GM12864 (cell line): Measurements from ENCODE around the gene STX12.
"Not testable (repeated sequence)": the region's sequence is repeated elsewhere in the genome, so short reads cannot be mapped to it uniquely, and the experiment has no call there.

ENCODE experiments used
- DNase-seq: peaks from one replicate; pipeline ENCODE4 v3.0.0-alpha.2; 2011; ENCODE audit warnings: low read depth
- H3K4me3 ChIP-seq: 2 replicates; pipeline ENCODE4 v1.5.1; 2011; ENCODE audit warnings: mild to moderate bottlenecking, low read depth, low read length, control low read depth
- TF ChIP-seq, protein P1 (sequence below): IDR thresholded peaks from 2 replicates; pipeline ENCODE4 v1.5.1; 2011; ENCODE audit warnings: low read depth, mild to moderate bottlenecking, moderate library complexity, low read length, control low read depth, inconsistent platforms; ENCODE audit errors: missing control alignments

STX12 gene

GRCh38 chr1:27787895-27788294, 14.9 kb downstream of the STX12 start:
- no peak overlapping the region for H3K4me3 ChIP-seq
- TF ChIP-seq, protein P1, sequence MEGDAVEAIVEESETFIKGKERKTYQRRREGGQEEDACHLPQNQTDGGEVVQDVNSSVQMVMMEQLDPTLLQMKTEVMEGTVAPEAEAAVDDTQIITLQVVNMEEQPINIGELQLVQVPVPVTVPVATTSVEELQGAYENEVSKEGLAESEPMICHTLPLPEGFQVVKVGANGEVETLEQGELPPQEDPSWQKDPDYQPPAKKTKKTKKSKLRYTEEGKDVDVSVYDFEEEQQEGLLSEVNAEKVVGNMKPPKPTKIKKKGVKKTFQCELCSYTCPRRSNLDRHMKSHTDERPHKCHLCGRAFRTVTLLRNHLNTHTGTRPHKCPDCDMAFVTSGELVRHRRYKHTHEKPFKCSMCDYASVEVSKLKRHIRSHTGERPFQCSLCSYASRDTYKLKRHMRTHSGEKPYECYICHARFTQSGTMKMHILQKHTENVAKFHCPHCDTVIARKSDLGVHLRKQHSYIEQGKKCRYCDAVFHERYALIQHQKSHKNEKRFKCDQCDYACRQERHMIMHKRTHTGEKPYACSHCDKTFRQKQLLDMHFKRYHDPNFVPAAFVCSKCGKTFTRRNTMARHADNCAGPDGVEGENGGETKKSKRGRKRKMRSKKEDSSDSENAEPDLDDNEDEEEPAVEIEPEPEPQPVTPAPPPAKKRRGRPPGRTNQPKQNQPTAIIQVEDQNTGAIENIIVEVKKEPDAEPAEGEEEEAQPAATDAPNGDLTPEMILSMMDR = no peak
- no peak for DNase-seq

GRCh38 chr1:27789540-27790041, 16.6 kb downstream of the STX12 start:
- TF ChIP-seq, protein P1 = no peak
- no peak for DNase-seq
- no peak overlapping the region for H3K4me3 ChIP-seq

DNA sequence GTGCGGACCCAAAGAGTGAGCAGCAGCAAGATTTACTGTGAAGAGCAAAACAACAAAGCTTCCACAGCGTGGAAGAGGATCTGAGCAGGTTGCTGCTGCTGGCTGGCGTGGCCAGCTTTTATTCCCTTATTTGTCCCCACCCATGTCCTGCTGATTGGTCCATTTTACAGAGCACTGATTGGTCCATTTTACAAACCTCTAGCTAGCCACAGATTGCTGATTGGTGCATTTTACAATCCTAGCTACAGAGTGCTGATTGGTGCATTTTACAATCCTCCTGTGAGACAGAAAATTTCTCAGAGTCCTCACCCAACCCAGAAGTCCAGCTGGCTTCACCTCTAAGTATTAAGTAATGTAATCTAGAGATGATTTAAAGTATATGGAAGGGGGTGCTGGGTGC, 17.3 kb downstream of the STX12 start:
- H3K4me3 ChIP-seq = not testable (repeated sequence)

GRCh38 chr1:27795601-27796000, 22.6 kb downstream of the STX12 start:
- TF ChIP-seq, protein P1 = no peak
- DNase-seq = no peak

More for the DNA sequence above, 17.3 kb downstream of the STX12 start:
- DNase-seq = not testable (repeated sequence)

DNA sequence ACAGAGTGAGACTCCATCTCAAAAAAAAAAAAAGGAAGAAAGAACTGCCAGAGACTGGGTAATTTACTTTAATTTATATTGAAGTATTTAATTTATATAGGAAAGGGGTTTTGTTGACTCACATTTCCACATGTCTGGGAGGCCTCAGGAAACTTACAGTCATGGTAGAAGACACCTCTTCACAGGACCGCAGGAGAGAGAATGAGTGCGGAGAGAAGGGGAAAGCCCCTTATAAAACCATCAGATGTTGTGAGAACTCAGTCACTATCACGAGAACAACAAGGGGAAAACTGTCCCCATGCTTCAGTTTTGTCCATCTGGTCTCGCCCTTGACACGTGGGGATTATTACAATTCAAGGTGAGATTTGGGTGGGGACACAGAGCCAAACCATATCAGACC, 31.8 kb downstream of the STX12 start:
- H3K4me3 ChIP-seq = no peak overlapping the region
- no peak for DNase-seq
- TF ChIP-seq, protein P1 = no peak

More at GRCh38 chr1:27795601-27796000, 22.6 kb downstream of the STX12 start:
- H3K4me3 ChIP-seq = no peak overlapping the region

- TF ChIP-seq, protein P1 = no peak
- H3K4me3 ChIP-seq = no peak overlapping the region
- no peak for DNase-seq
Measured at GRCh38 chr1:27806758-27807157, 33.7 kb downstream of the STX12 start.

DNA sequence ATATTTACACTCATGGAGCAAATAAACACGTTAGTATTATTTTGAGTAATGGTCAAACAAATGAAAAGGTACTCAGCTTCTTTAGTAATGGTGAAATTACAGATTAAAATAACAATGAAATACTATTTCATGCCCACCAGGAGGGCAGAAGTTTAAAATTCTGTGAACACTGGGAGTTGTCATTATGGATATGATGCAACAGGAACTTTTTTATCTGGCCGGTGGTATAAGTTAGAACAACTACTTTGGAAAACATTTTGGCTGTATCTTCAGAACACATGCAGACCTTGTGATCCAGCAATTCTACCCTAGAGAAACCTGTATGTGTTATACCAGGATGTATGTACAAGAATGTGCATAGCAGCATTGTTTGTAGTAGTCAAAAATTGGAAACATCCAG, 34.4 kb downstream of the STX12 start:
- TF ChIP-seq, protein P1 = no peak
- no peak for DNase-seq
- H3K4me3 ChIP-seq = no peak overlapping the region

- DNase-seq, H3K4me3 ChIP-seq: not testable (repeated sequence)
Measured at GRCh38 chr1:27808131-27808530, 35.1 kb downstream of the STX12 start.
